ENCODE results near the gene SKIC2. TPM values are rescaled to one million over a fixed set of nuclear protein-coding genes. Genes with fewer than 3 reads are reported as not detected.

The SKIC2 gene
- total RNA-seq, 4 donors from 2014 or later, result 52.8 to 173 (median 71.3) TPM

GRCh38 chr6:31968791-31969711, 10.1 kb downstream of the SKIC2 start:
- WGBS, 2 donors (ENCODE audit: low coverage in 1 of 2), result 90% methylated on average over 22 of the region's 23 CpGs; no CpG with 5 or more reads in 1 of the 2 donors
- in situ Hi-C loops (cut with MboI; ENCODE audit: low pct_ligation_motif_present in 1 of 4, low pct_unique_long_range_greater_than_20kb in 1 of 4, low sequenced_read_pairs in 3 of 4), result loop anchor here in 2 of 4 donors (25.0 kb wide), 1 partner anchor 93 kb away; no protein-coding TSS in a partner anchor
- Histone ChIP-seq H3K4me1 (peaks cover 23 to 25% (median 24%) of the 10 kb centered on the region in 4 donors), H3K27ac (no peak overlapping the region), H3K9me3 (no peaks in the 10 kb centered on the region), H3K36me3 (peaks cover 0 to 39% (median 14%) of the 10 kb centered on the region in 4 donors), H3K27me3 (no peaks in the 10 kb centered on the region), H3K4me3 (no peak overlapping the region)
- TF ChIP-seq CTCF (IDR thresholded peaks at IDR 0.05) (no peak), POLR2AphosphoS5 (IDR thresholded peaks at IDR 0.05) (no peak), POLR2A (IDR thresholded peaks at IDR 0.05) (no peak), EP300 (IDR thresholded peaks at IDR 0.05; ENCODE audit: low read depth) (no peak)
- intact Hi-C loops (cut with DNase I; ENCODE audit: low total_unique reads), result no loop called here
- DNase-seq, result no peak

DNA sequence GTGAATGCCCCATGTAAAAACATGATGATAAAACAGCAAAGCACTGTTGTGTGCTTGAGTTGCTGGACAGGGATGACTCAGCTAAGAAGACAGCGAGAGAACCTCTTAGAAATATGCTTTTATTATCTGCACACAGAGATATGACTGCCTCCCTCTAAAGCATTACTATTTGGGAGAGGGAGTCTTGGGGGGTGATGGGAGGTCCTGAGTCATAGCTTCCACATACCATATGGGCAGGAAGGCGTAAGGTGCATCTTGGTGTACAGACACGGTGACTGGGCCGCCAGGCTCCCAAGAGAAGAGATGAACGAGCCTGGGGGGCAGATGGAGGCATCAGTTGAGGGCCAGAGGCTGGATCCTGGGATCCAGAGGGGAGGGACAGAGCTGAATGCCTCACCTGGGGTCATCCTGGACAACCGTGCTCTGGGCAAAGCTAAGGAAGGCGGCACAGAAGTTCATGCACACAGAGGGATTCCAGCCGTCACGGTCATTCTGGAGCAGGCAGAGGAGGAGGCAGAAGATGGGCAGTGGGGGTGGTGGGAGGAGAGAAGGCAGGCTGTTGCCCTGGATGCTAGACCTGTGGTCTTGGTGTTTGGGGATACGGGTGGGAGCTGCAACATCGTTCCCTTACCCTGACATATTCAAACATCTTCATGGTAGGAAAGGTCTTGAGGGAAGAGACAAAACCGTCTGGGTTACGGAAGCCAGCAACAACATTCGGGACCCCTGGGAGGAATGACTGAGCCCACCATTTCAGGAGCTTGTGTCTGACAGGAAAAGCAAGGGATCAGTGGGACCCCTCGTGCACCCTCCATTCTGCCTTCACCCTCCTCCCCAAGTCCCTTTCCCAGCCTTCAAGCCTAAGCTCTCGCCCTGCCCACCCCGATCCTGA, 11.0 kb downstream of the SKIC2 start:
- Histone ChIP-seq H3K4me1 (peaks cover 23 to 25% (median 24%) of the 10 kb centered on the region in 4 donors), H3K4me3 (no peak overlapping the region), H3K9me3 (no peaks in the 10 kb centered on the region), H3K36me3 (peaks cover 0 to 32% (median 13%) of the 10 kb centered on the region in 4 donors), H3K27ac (peak overlapping the region; percentile 93 to 99 (median 96)), H3K27me3 (no peaks in the 10 kb centered on the region)
- no peak for DNase-seq
- WGBS, 2 donors (ENCODE audit: low coverage in 1 of 2), result 76 to 92% methylated on average over 5 to 17 of the region's 17 CpGs
- no peak for TF ChIP-seq POLR2A (IDR thresholded peaks at IDR 0.05)
- no peak for TF ChIP-seq CTCF (IDR thresholded peaks at IDR 0.05)
- TF ChIP-seq EP300 (IDR thresholded peaks at IDR 0.05; ENCODE audit: low read depth), result no peak
- TF ChIP-seq POLR2AphosphoS5 (IDR thresholded peaks at IDR 0.05), result no peak
- intact Hi-C loops (cut with DNase I; ENCODE audit: low total_unique reads) (no loop called here), in situ Hi-C loops (cut with MboI; ENCODE audit: low pct_ligation_motif_present in 1 of 4, low pct_unique_long_range_greater_than_20kb in 1 of 4, low sequenced_read_pairs in 3 of 4) (loop anchor here in 2 of 4 donors (25.0 kb wide), 1 partner anchor 92 kb away; no protein-coding TSS in a partner anchor)

DNA sequence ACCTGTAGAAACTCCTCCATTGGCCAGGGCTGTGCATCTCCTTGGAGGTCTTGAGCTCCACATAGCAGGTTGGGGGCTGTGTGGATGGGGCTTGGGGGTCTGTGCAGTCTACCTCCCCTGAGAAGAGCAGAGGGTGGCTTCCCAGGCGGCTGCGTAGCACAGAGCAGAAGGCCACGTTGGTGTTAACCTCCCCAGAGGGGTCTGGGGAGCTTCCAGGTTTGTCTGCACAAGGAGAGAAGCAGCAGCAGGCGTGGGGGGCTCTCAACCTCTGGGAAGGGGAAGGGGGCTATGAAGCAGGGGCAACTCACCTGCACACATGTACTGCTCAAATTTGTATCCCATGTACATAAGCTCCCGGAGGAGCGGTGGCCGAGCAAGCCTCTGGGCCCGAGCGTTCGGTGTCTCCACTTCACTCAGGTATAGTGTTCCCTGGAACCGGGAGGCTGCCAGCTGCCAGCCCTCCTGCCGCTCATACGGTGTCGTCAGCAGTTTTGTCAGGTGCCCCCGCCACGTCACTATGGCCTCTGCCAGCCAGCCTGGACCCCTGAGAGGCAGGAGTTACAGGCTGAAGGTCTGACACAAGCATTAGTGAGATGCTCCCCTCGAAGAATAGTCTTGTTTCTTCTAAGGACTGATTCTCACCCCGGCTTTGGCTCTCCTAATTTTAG, 11.8 kb downstream of the SKIC2 start:
- DNase-seq, result peak; percentile 27
- Histone ChIP-seq H3K4me1 (peaks cover 23 to 25% (median 24%) of the 10 kb centered on the region in 4 donors), H3K36me3 (peaks cover 0 to 26% (median 12%) of the 10 kb centered on the region in 4 donors), H3K27ac (peak overlapping the region; percentile 93 to 99 (median 96)), H3K9me3 (no peaks in the 10 kb centered on the region), H3K4me3 (peak overlapping the region in 3 of 4 donors; percentile 53 to 64 (median 64)), H3K27me3 (no peaks in the 10 kb centered on the region)
- 79% methylated on average over 16 of the region's 18 CpGs; no CpG with 5 or more reads in 1 of the 2 donors for WGBS, 2 donors (ENCODE audit: low coverage in 1 of 2)
- in situ Hi-C loops (cut with MboI; ENCODE audit: low pct_ligation_motif_present in 1 of 4, low pct_unique_long_range_greater_than_20kb in 1 of 4, low sequenced_read_pairs in 3 of 4), result loop anchor here in 2 of 4 donors (25.0 kb wide), 1 partner anchor 92 kb away; no protein-coding TSS in a partner anchor
- no peak for TF ChIP-seq CTCF (IDR thresholded peaks at IDR 0.05)
- no peak for TF ChIP-seq POLR2AphosphoS5 (IDR thresholded peaks at IDR 0.05)
- no peak for TF ChIP-seq EP300 (IDR thresholded peaks at IDR 0.05; ENCODE audit: low read depth)
- no peak for TF ChIP-seq POLR2A (IDR thresholded peaks at IDR 0.05)
- intact Hi-C loops (cut with DNase I; ENCODE audit: low total_unique reads), result no loop called here

Measured in transverse colon (tissue), 4 donors.